Endothelial cell of umbilical vein (primary cell): ENCODE measurements around the gene CDR2. TPM values are rescaled to one million over a fixed set of nuclear protein-coding genes. Genes with fewer than 3 reads are reported as not detected.

Experiments
- BruUV-seq: library from RNA; stranded (reverse); fragments of 400-500 nt; replicated peaks from 2 replicates; lab custom pipeline; 2021; lab: Mats Ljungman, UMichigan
- CTCF ChIA-PET: fragments of 300-600, 350-600 bp; sonication (Branson Sonifier 250); formaldehyde crosslinking; loops from one replicate; lab custom pipeline; 2021; ENCODE audit warnings: antibody characterized with exemption, inconsistent platforms; lab: Charles Lee
- POLR2A ChIA-PET: fragments of 300-600, 350-600 bp; sonication (Branson Sonifier 250); formaldehyde crosslinking; loops from one replicate; lab custom pipeline; 2021; ENCODE audit warnings: antibody characterized with exemption, inconsistent platforms; lab: Charles Lee
- DNase-seq: peaks from one replicate; pipeline ENCODE4 v3.0.0-alpha.2; 2011; ENCODE audit warnings: low read depth, low spot score
- FAIRE-seq: peaks from 2 replicates; lab custom pipeline; 2011; peaks lifted over from hg19 to GRCh38; lab: Jason Lieb, UNC
- H2AFZ ChIP-seq: 2 replicates; pipeline ENCODE4 v1.6.0; 2012; ENCODE audit warnings: low read depth, low read length, control low read depth, inconsistent platforms
- H3K27ac ChIP-seq: 2 replicates; pipeline ENCODE4 v1.5.1; 2011; ENCODE audit warnings: low read depth, mild to moderate bottlenecking, control low read depth, low read length, moderate library complexity; ENCODE audit not compliant: insufficient read depth
- H3K27me3 ChIP-seq, 2 experiments: 2 replicates each; pipeline versions ENCODE4 v1.6.0 to v1.6.1; 2011; ENCODE audit warnings: low read length in 2 of 2, mixed read lengths in 1 of 2; ENCODE audit not compliant: control insufficient read depth in 2 of 2, insufficient read depth in 2 of 2
- H3K36me3 ChIP-seq, 2 experiments: 2 replicates in 1 of 2; 3 replicates in 1 of 2; pipeline ENCODE4 v1.5.1; 2011; ENCODE audit warnings: low read length in 2 of 2, mild to moderate bottlenecking in 1 of 2, moderate library complexity in 1 of 2; ENCODE audit not compliant: control insufficient read depth in 2 of 2, insufficient read depth in 2 of 2; ENCODE audit errors: extremely low read depth in 1 of 2
- H3K4me1 ChIP-seq: 3 replicates; pipeline ENCODE4 v1.5.1; 2011; ENCODE audit warnings: mild to moderate bottlenecking, low read length; ENCODE audit not compliant: control insufficient read depth, insufficient read depth; ENCODE audit errors: extremely low read depth
- H3K4me2 ChIP-seq: 2 replicates; pipeline ENCODE4 v1.6.1; 2011; ENCODE audit warnings: low read length, control low read depth, mixed read lengths; ENCODE audit not compliant: insufficient read depth
- H3K4me3 ChIP-seq, 3 experiments: fragments of 200-600 bp in 1 of 3; sonication (generic), shearing (Covaris generic) in 1 of 3; replicated peaks in 1 of 3; 2 replicates each; pipeline ENCODE4 v1.5.1; 2011 to 2016; ENCODE audit warnings: control low read depth in 3 of 3, low read length in 3 of 3, mild to moderate bottlenecking in 2 of 3, inconsistent platforms in 1 of 3, low read depth in 1 of 3, moderate library complexity in 1 of 3; ENCODE audit not compliant: insufficient read depth in 1 of 3
- H3K79me2 ChIP-seq: 2 replicates; pipeline ENCODE4 v1.6.0; 2012; ENCODE audit warnings: low read length, inconsistent platforms; ENCODE audit not compliant: control insufficient read depth, insufficient read depth
- H3K9ac ChIP-seq: replicated peaks from 2 replicates; pipeline ENCODE3; 2011; ENCODE audit warnings: low read length, control low read depth; ENCODE audit not compliant: insufficient read depth; ENCODE audit errors: extremely low read depth
- H3K9me1 ChIP-seq: replicated peaks from 3 replicates; pipeline ENCODE4 v1.6.0; 2011; ENCODE audit warnings: mild to moderate bottlenecking, low read length; ENCODE audit not compliant: control insufficient read depth, insufficient read depth; ENCODE audit errors: extremely low read depth
- H3K9me3 ChIP-seq: replicated peaks from 2 replicates; pipeline ENCODE4 v1.5.1; 2012; ENCODE audit warnings: low read length, inconsistent platforms; ENCODE audit not compliant: control insufficient read depth, insufficient read depth
- H4K20me1 ChIP-seq: replicated peaks from 2 replicates; pipeline ENCODE3; 2011; ENCODE audit warnings: mild to moderate bottlenecking, low read length; ENCODE audit not compliant: control insufficient read depth, insufficient read depth; ENCODE audit errors: extremely low read depth
- EZH2 ChIP-seq: IDR thresholded peaks from 2 replicates; pipeline ENCODE4 v1.6.1; 2012; ENCODE audit warnings: borderline replicate concordance, low read depth, mild to moderate bottlenecking, moderate library complexity, low read length, inconsistent platforms; ENCODE audit not compliant: severe bottlenecking
- FOS ChIP-seq: IDR thresholded peaks from 2 replicates; pipeline ENCODE4 v1.6.1; 2011; ENCODE audit warnings: mild to moderate bottlenecking, low read length, moderate library complexity, borderline replicate concordance; ENCODE audit not compliant: insufficient read depth
- JUN ChIP-seq: IDR thresholded peaks from 2 replicates; pipeline ENCODE4 v1.6.1; 2011; ENCODE audit warnings: borderline replicate concordance, low read depth; ENCODE audit not compliant: insufficient read length, insufficient read depth
- MAX ChIP-seq: IDR thresholded peaks from 2 replicates; pipeline ENCODE4 v1.6.1; 2011; ENCODE audit not compliant: insufficient read depth, insufficient read length
- MYC ChIP-seq: IDR thresholded peaks from one replicate; pipeline ENCODE4 v1.6.1; 2011; ENCODE audit warnings: mild to moderate bottlenecking, low read depth, low read length
- POLR2A ChIP-seq: IDR thresholded peaks from 2 replicates; pipeline ENCODE4 v1.6.1; 2012; ENCODE audit warnings: low read depth, mild to moderate bottlenecking, control low read depth, low read length
- dilution Hi-C: fragments of 300-500 bp; cut with MboI; formaldehyde crosslinking; loops from one replicate; pipeline ENCODE4 v1.15.0; 2019; ENCODE audit warnings: low sequenced_read_pairs; ENCODE audit not compliant: extremely low pct_ligation_motif_present
- intact Hi-C: fragments of 100-400 bp; cut with micrococcal nuclease; formaldehyde crosslinking; loops from one replicate; pipeline ENCODE4 v1.10.0; 2022
- polyA plus RNA-seq, 4 experiments: library from polyadenylated mRNA; depleted of rRNA in 3 of 4; stranded (reverse) in 3 of 4; unstranded in 1 of 4; fragments of >200 nt; gene quantifications; 2 replicates each; pipeline versions ENCODE4 v1.2.1 to v1.2.3, GENCODE V29; 2011 to 2012; ENCODE audit warnings: missing spikeins in 1 of 4
- total RNA-seq: library from RNA; stranded (reverse); gene quantifications from 2 replicates; pipeline ENCODE4 v1.2.3, GENCODE V29; 2021
- TF ChIP-seq, protein P1 (sequence below), 2 donors: IDR thresholded peaks; 1 replicate in 1 of 2; 2 replicates in 1 of 2; pipeline ENCODE4 v1.5.1; 2011; ENCODE audit warnings: low read length in 2 of 2, mild to moderate bottlenecking in 2 of 2, moderate library complexity in 2 of 2, control low read depth in 1 of 2, inconsistent platforms in 1 of 2, low read depth in 1 of 2; ENCODE audit not compliant: insufficient read depth in 1 of 2; ENCODE audit errors: extremely low read depth in 1 of 2

CDR2 gene
- total and polyA plus RNA-seq, 2 donors (not counting 3 experiments of a cell fraction or from before 2014, with no cell fraction given) = 35.3 to 61.9 TPM

DNA sequence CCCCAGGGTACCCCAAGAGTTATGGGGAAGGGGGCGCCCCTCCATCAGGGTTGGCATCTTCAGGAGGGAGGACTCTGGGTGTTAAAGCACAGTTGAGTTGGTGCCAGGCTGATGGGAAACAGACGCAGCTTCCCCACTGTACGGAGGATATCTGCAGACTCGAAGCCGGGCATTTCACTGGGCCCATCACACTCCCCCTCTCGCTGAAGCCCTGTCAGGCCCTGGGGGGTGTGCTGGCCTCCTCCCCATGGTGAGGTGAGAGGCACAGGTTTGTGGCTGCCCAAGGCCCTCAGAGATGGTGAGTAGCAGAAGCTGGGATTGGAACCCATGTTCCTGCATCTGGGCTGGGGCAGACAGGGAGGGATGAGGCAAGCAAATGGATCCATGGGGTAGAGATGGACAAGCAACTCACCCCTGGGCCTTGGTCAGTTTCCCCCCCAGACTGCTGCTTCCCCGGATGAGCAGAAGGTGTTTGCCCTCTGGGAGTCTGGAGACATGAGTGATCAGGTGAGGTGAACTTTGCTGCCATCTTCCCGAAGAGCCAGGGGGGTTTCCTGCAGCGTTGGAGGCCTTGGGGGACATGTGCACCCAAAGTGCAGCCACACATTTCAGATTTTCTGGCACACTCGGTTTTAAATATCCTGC lies 46.2 kb downstream of the CDR2 start:
- Histone ChIP-seq H3K4me2 (no peak overlapping the region), H3K9me3 (no peaks in the 10 kb centered on the region), H3K79me2 (no peaks in the 10 kb centered on the region), H3K36me3 (peaks cover 8 to 44% of the 10 kb centered on the region in 2 experiments), H3K9me1 (no peaks in the 10 kb centered on the region), H3K4me1 (no peaks in the 10 kb centered on the region), H2AFZ (no peak overlapping the region), H3K27me3 (no peaks in the 10 kb centered on the region), H3K27ac (no peak overlapping the region), H4K20me1 (no peaks in the 10 kb centered on the region), H3K9ac (no peak overlapping the region), H3K4me3 (no peak overlapping the region)
- FAIRE-seq (no peak), DNase-seq (no peak)
- dilution Hi-C loops (no loop called here), intact Hi-C loops (loop anchor here (10.0 kb wide), 1 partner anchor 347 kb away; no protein-coding TSS in a partner anchor)
- BruUV-seq = no TSS peak
- no peak for TF ChIP-seq JUN
- no peak for TF ChIP-seq MAX
- TF ChIP-seq EZH2 = no peak
- TF ChIP-seq FOS = no peak
- no peak for TF ChIP-seq MYC
- TF ChIP-seq, protein P1, sequence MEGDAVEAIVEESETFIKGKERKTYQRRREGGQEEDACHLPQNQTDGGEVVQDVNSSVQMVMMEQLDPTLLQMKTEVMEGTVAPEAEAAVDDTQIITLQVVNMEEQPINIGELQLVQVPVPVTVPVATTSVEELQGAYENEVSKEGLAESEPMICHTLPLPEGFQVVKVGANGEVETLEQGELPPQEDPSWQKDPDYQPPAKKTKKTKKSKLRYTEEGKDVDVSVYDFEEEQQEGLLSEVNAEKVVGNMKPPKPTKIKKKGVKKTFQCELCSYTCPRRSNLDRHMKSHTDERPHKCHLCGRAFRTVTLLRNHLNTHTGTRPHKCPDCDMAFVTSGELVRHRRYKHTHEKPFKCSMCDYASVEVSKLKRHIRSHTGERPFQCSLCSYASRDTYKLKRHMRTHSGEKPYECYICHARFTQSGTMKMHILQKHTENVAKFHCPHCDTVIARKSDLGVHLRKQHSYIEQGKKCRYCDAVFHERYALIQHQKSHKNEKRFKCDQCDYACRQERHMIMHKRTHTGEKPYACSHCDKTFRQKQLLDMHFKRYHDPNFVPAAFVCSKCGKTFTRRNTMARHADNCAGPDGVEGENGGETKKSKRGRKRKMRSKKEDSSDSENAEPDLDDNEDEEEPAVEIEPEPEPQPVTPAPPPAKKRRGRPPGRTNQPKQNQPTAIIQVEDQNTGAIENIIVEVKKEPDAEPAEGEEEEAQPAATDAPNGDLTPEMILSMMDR (IDR thresholded peaks at IDR 0.05; ENCODE audit: extremely low read depth in 1 of 2, insufficient read depth in 1 of 2, low read depth in 1 of 2, low read length in 2 of 2) = no peak
- TF ChIP-seq POLR2A = no peak
- ChIA-PET POLR2A (no interaction called here), CTCF (no interaction called here)
